Measurements from ENCODE around the gene VAV2. TPM values are rescaled to one million over a fixed set of nuclear protein-coding genes. Genes with fewer than 3 reads are reported as not detected.
A peak's percentile ranks its signal among the peaks of the same experiment; 100 is the strongest.

Gene VAV2
- total RNA-seq, 1 donor from 2014 or later = 34.8 TPM

DNA sequence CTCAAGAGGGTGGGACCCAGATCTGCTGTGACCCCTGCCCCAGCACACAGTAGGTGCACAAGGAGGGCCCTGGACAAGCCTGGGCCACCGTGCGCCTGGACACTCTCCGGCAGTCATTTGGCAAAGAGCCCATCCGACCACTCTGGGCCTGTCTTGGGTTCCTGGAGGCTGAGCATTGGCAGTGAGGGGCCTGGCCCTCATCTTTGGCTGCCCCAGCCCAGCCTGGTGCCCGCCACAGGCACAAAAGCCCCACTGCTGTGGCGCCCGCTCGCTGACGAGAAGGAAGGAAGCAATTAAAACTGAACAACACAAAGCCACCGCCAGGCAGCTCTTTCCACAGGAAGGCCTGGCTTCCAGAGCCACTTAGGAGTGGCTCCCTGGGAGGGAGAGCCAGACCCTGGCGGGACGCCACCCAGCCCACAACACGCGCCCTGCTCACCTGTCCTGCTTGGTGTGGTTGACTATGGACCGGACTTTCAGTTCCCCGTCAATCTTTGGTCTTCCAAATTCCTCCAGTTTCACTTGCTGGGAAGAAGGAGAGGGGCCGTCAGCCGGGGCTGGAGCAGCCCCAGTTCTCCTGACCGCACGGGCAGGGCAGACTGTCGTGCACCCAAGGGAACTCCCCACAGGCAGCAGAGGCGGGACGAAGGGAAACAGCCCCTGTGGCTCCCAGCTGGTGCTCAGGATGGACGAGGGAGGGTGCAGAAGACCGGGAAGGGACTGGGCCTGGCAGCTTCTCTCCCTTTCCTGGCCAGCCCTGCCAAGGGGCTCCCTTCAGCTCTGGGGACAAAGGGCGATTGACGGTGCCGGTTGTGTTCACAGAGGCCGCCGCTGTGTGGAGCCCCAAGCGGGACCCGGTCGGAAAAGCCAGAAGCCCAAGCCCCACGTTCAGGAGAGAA lies 203.1 kb downstream of the VAV2 start:
- peak; percentile 87 for ATAC-seq
- DNase-seq (ENCODE audit: low spot score) = peak; percentile 85

GRCh38 chr9:133788045-133788818 lies 203.9 kb downstream of the VAV2 start:
- DNase-seq (ENCODE audit: low spot score) (no peak), ATAC-seq (no peak)

- ATAC-seq = no peak
- no peak for DNase-seq (ENCODE audit: low spot score)
Measured at GRCh38 chr9:133787754-133788025, 204.4 kb downstream of the VAV2 start.

- ATAC-seq = no peak
- DNase-seq (ENCODE audit: low spot score) = no peak
Measured at GRCh38 chr9:133786907-133787753, 205.0 kb downstream of the VAV2 start.

- ATAC-seq = no peak
Measured at GRCh38 chr9:133786371-133786753, 205.8 kb downstream of the VAV2 start.

GRCh38 chr9:133785753-133786370 lies 206.3 kb downstream of the VAV2 start:
- no peak for DNase-seq (ENCODE audit: low spot score)

More at GRCh38 chr9:133786371-133786753, 205.8 kb downstream of the VAV2 start:
- no peak for DNase-seq (ENCODE audit: low spot score)

DNA sequence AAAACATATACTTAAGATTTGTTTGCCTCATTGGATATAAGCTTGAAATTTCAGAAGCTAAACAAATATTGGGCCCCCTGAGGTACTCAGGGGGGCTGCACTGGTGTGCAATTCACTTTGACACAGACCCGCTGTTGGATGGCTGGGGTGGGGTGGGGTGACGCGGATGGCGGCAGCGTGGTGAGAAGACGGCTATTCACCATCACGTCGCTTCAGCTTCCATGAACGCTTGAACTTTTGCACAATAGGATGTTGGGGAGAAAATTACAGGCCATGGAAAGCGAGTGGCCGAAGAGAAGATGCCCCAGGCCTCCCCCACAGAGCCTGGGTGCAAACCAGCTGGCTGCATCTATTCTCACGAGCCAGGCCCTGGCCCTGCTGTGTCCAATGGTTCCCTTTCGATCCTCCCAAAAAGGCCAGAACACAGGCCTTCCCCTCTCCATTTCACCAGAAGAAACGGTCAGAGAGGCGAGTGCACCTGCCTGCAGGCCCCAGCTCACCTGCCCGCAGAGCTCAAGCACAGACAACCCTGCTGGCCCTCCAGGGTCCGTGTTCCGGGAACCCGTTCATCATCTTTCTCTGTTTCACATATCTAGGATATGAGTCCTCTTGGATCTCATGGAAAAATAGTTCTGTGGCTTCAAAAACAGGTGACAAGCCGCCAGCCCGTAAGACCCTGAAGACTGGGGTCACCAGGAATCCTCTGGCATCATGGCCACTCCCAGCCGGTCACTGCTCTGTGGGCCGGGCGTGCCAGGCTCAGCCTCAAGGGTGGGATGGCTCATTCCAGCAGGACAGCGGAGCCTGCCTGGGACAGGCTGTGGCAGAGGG lies 207.2 kb downstream of the VAV2 start:
- no peak for DNase-seq (ENCODE audit: low spot score)
- no peak for ATAC-seq

More at GRCh38 chr9:133785753-133786370, 206.3 kb downstream of the VAV2 start:
- no peak for ATAC-seq

DNA sequence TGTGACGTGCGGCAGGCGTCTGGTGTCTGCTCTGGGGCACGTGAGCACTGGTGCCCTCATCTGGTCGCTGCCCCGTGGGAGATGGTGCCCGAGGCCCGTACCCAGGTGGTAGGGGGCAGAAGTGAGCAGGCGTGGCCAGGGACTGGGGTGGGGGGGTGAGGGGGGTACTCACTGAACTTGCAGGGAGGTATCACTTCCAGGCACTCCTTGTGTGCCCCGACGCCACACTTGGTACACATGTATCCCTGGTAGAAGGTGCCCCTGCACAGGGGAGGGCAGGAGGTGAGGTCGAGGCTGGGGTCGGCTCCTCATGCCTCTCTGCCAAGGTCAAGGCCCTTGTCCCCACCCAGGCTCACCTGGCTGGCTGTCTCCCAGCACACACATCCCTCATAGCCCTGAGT lies 208.8 kb downstream of the VAV2 start:
- peak; percentile 30 for ATAC-seq
- no peak for DNase-seq (ENCODE audit: low spot score)

GRCh38 chr9:133782157-133783130 lies 209.7 kb downstream of the VAV2 start:
- no peak for DNase-seq (ENCODE audit: low spot score)
- peak; percentile 76 for ATAC-seq

- DNase-seq (ENCODE audit: low spot score) (no peak), ATAC-seq (no peak)
Measured at GRCh38 chr9:133781828-133782135, 210.3 kb downstream of the VAV2 start.

DNA sequence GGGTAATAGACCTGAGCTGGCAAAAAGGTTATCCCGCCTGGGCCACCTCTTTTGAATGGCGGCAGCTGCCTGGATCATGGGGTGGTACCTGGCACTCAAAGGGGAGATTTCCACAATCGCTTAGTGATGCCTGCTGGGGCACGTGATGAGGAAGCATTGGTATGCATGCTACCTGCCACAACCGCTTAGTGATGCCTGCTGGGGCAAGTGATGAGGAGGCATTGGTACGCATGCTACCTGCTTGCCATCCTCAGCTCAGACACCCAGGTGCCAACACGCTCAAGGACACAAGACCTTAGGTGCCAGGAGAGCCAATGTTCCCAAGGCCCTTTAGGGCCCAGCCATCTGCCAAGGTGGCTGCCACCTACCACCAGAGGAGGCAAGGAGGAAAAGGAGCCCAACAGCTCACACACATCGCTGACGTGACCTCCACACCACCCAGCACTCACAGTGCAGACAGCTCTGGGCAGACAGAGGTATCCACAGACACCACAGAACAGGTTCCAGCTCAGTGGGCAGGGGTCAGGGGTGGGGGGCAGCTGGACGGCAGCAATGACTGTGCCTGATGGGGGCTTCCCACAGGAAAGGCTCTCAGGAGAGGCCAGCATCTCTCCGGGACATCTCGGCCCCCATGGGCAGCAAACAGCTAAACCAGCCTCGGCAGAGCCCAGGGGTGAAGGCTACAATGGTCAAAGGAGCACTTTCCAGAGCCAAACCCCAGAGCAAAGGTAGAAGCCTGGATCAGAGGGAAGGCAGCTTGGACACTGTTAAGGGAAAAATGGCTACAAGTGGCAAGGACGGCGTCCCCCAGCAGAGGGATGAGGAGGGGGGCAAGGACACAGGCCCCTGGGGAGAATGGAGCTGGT lies 210.9 kb downstream of the VAV2 start:
- no peak for ATAC-seq

GRCh38 chr9:133780404-133780945 lies 211.6 kb downstream of the VAV2 start:
- ATAC-seq (no peak), DNase-seq (ENCODE audit: low spot score) (no peak)

More for the DNA sequence above, 210.9 kb downstream of the VAV2 start:
- DNase-seq (ENCODE audit: low spot score) = no peak

- no peak for ATAC-seq
- DNase-seq (ENCODE audit: low spot score) = no peak
Measured at GRCh38 chr9:133779516-133780403, 212.4 kb downstream of the VAV2 start.

DNA sequence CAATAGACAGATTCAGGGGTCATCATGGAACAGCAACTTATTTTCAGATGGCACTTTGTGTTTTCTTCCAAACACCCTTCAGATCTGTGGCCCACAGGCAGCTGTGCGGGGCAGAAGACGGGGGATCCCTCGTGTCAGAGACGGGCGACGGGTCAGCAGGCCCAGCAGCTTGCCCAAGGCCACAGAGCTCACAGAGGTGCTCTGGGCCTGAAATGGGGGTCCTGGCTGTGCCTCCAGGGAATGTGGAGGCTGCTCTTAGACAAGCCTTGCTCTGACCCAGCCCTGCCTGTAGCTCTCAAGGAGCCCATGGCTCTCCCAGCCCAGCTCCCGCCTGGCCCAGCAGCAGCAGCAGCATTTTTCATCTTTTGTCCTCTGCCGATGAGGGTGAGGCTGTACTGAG lies 213.0 kb downstream of the VAV2 start:
- ATAC-seq = no peak
- DNase-seq (ENCODE audit: low spot score) = no peak

DNA sequence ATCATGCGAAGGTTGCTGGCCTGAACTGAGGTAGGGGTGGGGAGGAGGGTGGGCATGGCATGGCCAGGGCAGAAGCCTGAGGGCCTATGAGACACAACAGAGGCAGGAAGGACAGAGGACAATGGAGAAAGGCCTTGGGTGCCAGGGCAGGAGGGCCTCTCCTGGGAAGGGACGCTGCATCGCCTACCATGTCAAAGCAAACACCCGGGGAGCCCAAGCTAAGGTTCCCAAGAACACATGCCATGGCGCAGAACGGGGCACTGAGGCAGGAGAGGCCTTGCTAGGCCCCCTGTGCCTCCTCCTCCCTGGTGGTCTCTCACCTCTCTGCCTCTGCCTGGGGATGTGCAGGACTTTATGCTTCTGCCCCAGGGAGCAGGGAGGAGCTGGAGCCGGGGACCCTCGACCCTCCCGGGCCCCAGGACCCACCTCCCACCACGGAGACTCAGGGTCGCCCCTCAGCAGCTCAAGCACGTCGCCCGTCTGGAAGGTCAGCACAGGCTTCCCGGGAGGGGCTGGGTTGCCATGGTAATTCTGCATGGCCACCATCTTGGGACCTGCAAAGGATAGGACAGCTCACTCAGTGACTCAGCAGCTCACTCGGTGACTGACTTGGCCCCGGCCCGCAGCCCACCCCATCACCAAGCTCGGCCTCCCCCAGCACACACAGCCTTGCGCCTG lies 213.6 kb downstream of the VAV2 start:
- no peak for DNase-seq (ENCODE audit: low spot score)
- no peak for ATAC-seq

- DNase-seq (ENCODE audit: low spot score) = no peak
- no peak for ATAC-seq
Measured at GRCh38 chr9:133777871-133778270, 214.3 kb downstream of the VAV2 start.

Measured in left lobe of liver (tissue), 2 donors.